NCI-H1417 (cell line): ENCODE measurements around the gene INHBE.
"Not testable (repeated sequence)": the region's sequence is repeated elsewhere in the genome, so short reads cannot be mapped to it uniquely, and the experiment has no call there.

ENCODE experiments used
- DNase-seq, 3 experiments: peaks; one replicate each; lab custom pipeline; 2025; lab: John Stamatoyannopoulos, UW

INHBE gene

GRCh38 chr12:57454566-57455373, at the start of gene INHBE:
TSS of gene INHBE (plus strand) at chr12:57455307. CDS start at chr12:57455537, 230 bp downstream.
- DNase-seq: peak; percentile 53 to 83 (median 69)

GRCh38 chr12:57410534-57410933, 44.6 kb upstream of the INHBE start:
- no peak for DNase-seq

- not testable (repeated sequence) for DNase-seq
Measured at GRCh38 chr12:57414160-57414559, 40.9 kb upstream of the INHBE start.

GRCh38 chr12:57415088-57415487, 40.0 kb upstream of the INHBE start:
- no peak for DNase-seq

GRCh38 chr12:57416039-57416996, 38.8 kb upstream of the INHBE start:
- DNase-seq: no peak

GRCh38 chr12:57418255-57418654, 36.9 kb upstream of the INHBE start:
- no peak for DNase-seq

- no peak for DNase-seq
Measured at GRCh38 chr12:57419495-57419894, 35.6 kb upstream of the INHBE start.

- no peak for DNase-seq
Measured at GRCh38 chr12:57420482-57420881, 34.6 kb upstream of the INHBE start.

GRCh38 chr12:57426948-57427347, 28.2 kb upstream of the INHBE start:
- not testable (repeated sequence) for DNase-seq

GRCh38 chr12:57428965-57429364, 26.1 kb upstream of the INHBE start:
- DNase-seq: no peak

GRCh38 chr12:57429473-57430111, 25.5 kb upstream of the INHBE start:
- no peak for DNase-seq

GRCh38 chr12:57430112-57430930, 24.8 kb upstream of the INHBE start:
- DNase-seq: peak in 2 of 3 experiments; percentile 81 to 91

GRCh38 chr12:57430931-57431566, 24.1 kb upstream of the INHBE start, which contains the start of gene R3HDM2:
TSS of gene R3HDM2 (minus strand) at chr12:57431043. CDS start at chr12:57310428, 120,615 bp downstream.
- peak; percentile 96 to 98 (median 96) for DNase-seq

GRCh38 chr12:57431654-57432188, 23.4 kb upstream of the INHBE start:
- DNase-seq: no peak

- DNase-seq: no peak
Measured at GRCh38 chr12:57433370-57433769, 21.7 kb upstream of the INHBE start.

GRCh38 chr12:57434517-57435223, 20.4 kb upstream of the INHBE start, which contains the start of gene INHBC:
TSS of gene INHBC (plus strand) at chr12:57434784. CDS start at chr12:57434887, 103 bp downstream.
- no peak for DNase-seq

GRCh38 chr12:57435293-57435692, 19.8 kb upstream of the INHBE start:
- DNase-seq: no peak

GRCh38 chr12:57438400-57438799, 16.7 kb upstream of the INHBE start:
- DNase-seq: no peak

GRCh38 chr12:57439762-57440266, 15.3 kb upstream of the INHBE start:
- DNase-seq: no peak
